Loucy (cell line): ENCODE data around the gene GRB10.

ENCODE experiments used
- EZH2phosphoT487 ChIP-seq: fragments of 200-600 bp; IDR thresholded peaks from 2 replicates; pipeline ENCODE4 v1.6.1; 2018; ENCODE audit warnings: antibody characterized with exemption, mild to moderate bottlenecking, moderate library complexity, borderline replicate concordance
- TF ChIP-seq, protein P1 (sequence below): fragments of 200-600 bp; sonication (generic); conservative IDR thresholded peaks from 2 replicates; pipeline ENCODE4 v1.5.1; 2014; ENCODE audit warnings: mild to moderate bottlenecking, antibody characterized with exemption, low read length

DNA sequence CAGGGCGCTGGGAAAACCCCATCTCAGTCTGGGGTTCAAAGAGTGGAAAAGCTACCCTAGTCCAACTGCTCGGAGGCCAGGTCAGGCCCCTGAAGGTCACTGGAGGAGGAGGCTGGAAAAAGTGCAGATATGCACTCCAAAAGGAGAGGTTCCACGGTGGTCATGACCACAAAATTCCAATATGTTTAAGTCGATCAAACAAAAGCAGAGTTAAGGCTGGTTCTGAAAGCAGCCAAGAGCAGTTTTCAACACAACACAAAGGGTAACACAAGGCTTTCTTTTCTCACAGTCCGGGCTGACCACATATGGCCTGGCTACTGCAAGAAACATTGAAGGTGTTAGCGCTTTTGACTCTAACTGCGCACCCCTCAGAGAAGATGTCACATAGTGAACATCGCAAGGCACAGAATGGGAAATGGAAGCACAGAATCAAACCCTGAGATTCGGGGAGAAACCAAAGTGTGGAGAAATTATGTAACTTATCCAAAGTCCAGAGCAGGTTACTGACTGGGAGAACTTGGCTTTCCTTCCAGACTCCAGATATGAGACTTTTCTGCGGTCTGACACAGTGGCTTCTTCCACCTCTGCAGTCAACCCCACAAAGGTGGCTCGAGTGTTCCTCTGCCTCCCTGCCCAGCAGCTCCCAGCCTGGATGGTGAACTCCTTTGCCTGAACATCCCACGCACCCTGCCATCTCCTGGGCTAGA is 1.3 kb upstream of the GRB10 start:
- TF ChIP-seq, protein P1, sequence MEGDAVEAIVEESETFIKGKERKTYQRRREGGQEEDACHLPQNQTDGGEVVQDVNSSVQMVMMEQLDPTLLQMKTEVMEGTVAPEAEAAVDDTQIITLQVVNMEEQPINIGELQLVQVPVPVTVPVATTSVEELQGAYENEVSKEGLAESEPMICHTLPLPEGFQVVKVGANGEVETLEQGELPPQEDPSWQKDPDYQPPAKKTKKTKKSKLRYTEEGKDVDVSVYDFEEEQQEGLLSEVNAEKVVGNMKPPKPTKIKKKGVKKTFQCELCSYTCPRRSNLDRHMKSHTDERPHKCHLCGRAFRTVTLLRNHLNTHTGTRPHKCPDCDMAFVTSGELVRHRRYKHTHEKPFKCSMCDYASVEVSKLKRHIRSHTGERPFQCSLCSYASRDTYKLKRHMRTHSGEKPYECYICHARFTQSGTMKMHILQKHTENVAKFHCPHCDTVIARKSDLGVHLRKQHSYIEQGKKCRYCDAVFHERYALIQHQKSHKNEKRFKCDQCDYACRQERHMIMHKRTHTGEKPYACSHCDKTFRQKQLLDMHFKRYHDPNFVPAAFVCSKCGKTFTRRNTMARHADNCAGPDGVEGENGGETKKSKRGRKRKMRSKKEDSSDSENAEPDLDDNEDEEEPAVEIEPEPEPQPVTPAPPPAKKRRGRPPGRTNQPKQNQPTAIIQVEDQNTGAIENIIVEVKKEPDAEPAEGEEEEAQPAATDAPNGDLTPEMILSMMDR: no peak
- no peak for TF ChIP-seq EZH2phosphoT487
